PFSK-1 (cell line): Measurements from ENCODE around the gene NUDT16L1.

Experiments
- POLR2AphosphoS5 ChIP-seq: IDR thresholded peaks from 2 replicates; pipeline ENCODE4 v1.6.1; 2012; ENCODE audit warnings: low read depth, mild to moderate bottlenecking, control low read depth, low read length, moderate library complexity
- REST ChIP-seq, 2 experiments: IDR thresholded peaks; 2 replicates each; pipeline versions ENCODE4 v1.6.1 to v1.8.0; 2011 to 2012; ENCODE audit warnings: low read depth in 2 of 2, low read length in 2 of 2, control low read depth in 1 of 2, inconsistent platforms in 1 of 2, mild to moderate bottlenecking in 1 of 2, moderate library complexity in 1 of 2; ENCODE audit not compliant: insufficient read depth in 1 of 2
- SIN3A ChIP-seq: IDR thresholded peaks from 2 replicates; pipeline ENCODE4 v1.6.1; 2012; ENCODE audit warnings: mild to moderate bottlenecking, low read length, moderate library complexity, borderline replicate concordance; ENCODE audit not compliant: insufficient read depth
- TAF1 ChIP-seq: IDR thresholded peaks from 2 replicates; pipeline ENCODE4 v1.6.1; 2012; ENCODE audit warnings: low read length, control low read depth, borderline replicate concordance; ENCODE audit not compliant: insufficient read depth

GRCh38 chr16:4699046-4699556 is 5.7 kb downstream of the NUDT16L1 start:
- TF ChIP-seq POLR2AphosphoS5 (no peak), REST (IDR thresholded peaks at IDR 0.05; ENCODE audit: insufficient read depth in 1 of 2, low read depth in 2 of 2, low read length in 2 of 2) (no peak), TAF1 (no peak), SIN3A (no peak)
